HepG2 (cell line): Measurements from ENCODE around the gene CDK6. TPM values are rescaled to one million over a fixed set of nuclear protein-coding genes. Genes with fewer than 3 reads are reported as not detected.

ENCODE experiments used
- CAMTA2 ChIP-seq: sonication (generic); formaldehyde crosslinking; IDR thresholded peaks from 2 replicates; pipeline ENCODE4 v1.4.0; 2020; ENCODE audit warnings: mild to moderate bottlenecking, missing genetic modification reagents, borderline replicate concordance
- KDM6A ChIP-seq: IDR thresholded peaks from 2 replicates; pipeline ENCODE4 v1.6.1; 2016; ENCODE audit warnings: low read depth
- MED1 ChIP-seq: sonication (generic); formaldehyde crosslinking; IDR thresholded peaks from 2 replicates; pipeline ENCODE4 v1.4.0; 2020; ENCODE audit warnings: missing genetic modification reagents
- NFAT5 ChIP-seq: sonication (generic); formaldehyde crosslinking; IDR thresholded peaks from 2 replicates; pipeline ENCODE4 v1.4.0; 2020; ENCODE audit warnings: missing genetic modification reagents
- NR0B2 ChIP-seq: sonication (generic); formaldehyde crosslinking; IDR thresholded peaks from 2 replicates; pipeline ENCODE4 v1.4.0; 2020; ENCODE audit warnings: mild to moderate bottlenecking, missing genetic modification reagents
- SP140L ChIP-seq: sonication (generic); formaldehyde crosslinking; IDR thresholded peaks from 2 replicates; pipeline ENCODE4 v1.4.0; 2020; ENCODE audit warnings: missing genetic modification reagents, borderline replicate concordance
- ZNF20 ChIP-seq: sonication (generic); formaldehyde crosslinking; IDR thresholded peaks from 2 replicates; pipeline ENCODE4 v1.4.0; 2020; ENCODE audit warnings: mild to moderate bottlenecking, moderate library complexity, missing genetic modification reagents
- ZNF576 ChIP-seq: sonication (generic); formaldehyde crosslinking; IDR thresholded peaks from 2 replicates; pipeline ENCODE4 v1.4.0; 2020; ENCODE audit warnings: mild to moderate bottlenecking, missing genetic modification reagents
- ZNF589 ChIP-seq: sonication (generic); formaldehyde crosslinking; conservative IDR thresholded peaks from 2 replicates; pipeline ENCODE4 v1.8.0; 2022; ENCODE audit warnings: mild to moderate bottlenecking, moderate library complexity, missing genetic modification reagents
- ZNF7 ChIP-seq: IDR thresholded peaks from 2 replicates; pipeline ENCODE4 v1.6.1; 2016; ENCODE audit warnings: missing biosample characterization, missing genetic modification reagents
- ZNF766 ChIP-seq: sonication (generic); formaldehyde crosslinking; IDR thresholded peaks from 2 replicates; pipeline ENCODE4 v1.5.0; 2020; ENCODE audit warnings: missing genetic modification reagents, borderline replicate concordance
- polyA plus RNA-seq, 8 experiments: library from polyadenylated mRNA; depleted of rRNA in 3 of 8; stranded (reverse) in 7 of 8; unstranded in 1 of 8; fragments of >200 nt; fragmentation: Illumina TruSeq in 4 of 8; extraction: Trizol in 4 of 8; gene quantifications; 2 replicates each; pipeline versions ENCODE4 v1.2.1 to v1.2.3, GENCODE V29; 2011 to 2016; ENCODE audit warnings: low read depth in 4 of 8, missing spikeins in 1 of 8, mixed read lengths in 1 of 8; ENCODE audit not compliant: insufficient read depth in 1 of 8
- total RNA-seq, 5 experiments: library from RNA; depleted of rRNA; stranded (reverse); fragments of >200 nt; fragmentation: Illumina TruSeq; extraction: Trizol; gene quantifications; 2 replicates each; pipeline ENCODE4 v1.2.3, GENCODE V29; 2016; ENCODE audit warnings: low read depth in 1 of 5
- TF ChIP-seq, protein P1 (sequence below): sonication (generic); formaldehyde crosslinking; IDR thresholded peaks from 2 replicates; pipeline ENCODE4 v1.5.0; 2020; ENCODE audit warnings: mild to moderate bottlenecking, low read depth, missing genetic modification reagents, borderline replicate concordance
- TF ChIP-seq, protein P2 (sequence below), 2 experiments: sonication (generic) in 1 of 2; formaldehyde crosslinking in 1 of 2; IDR thresholded peaks; 2 replicates each; pipeline versions ENCODE4 v1.6.1 to v1.9.0; 2014 to 2022; ENCODE audit warnings: antibody characterized with exemption in 1 of 2, borderline replicate concordance in 1 of 2, inconsistent platforms in 1 of 2, low read depth in 1 of 2, missing genetic modification reagents in 1 of 2

Gene CDK6
- total and polyA plus RNA-seq, 2 of the 13 experiments (the other 11 are each of a cell fraction or from before 2014, with no cell fraction given): 34.6 to 90.8 TPM

GRCh38 chr7:92695308-92696261 lies 140.8 kb downstream of the CDK6 start (continued):
- TF ChIP-seq ZNF576 (CRISPR knock-in tag) (no peak), NR0B2 (CRISPR knock-in tag) (no peak), KDM6A (CRISPR knock-in tag) (peak; percentile 96), MED1 (CRISPR knock-in tag) (peak; percentile 97), CAMTA2 (CRISPR knock-in tag) (no peak), ZNF766 (CRISPR knock-in tag) (no peak), NFAT5 (no peak), SP140L (CRISPR knock-in tag) (peak; percentile 77; the same call in 1 of the 2 replicates), ZNF7 (CRISPR knock-in tag) (no peak), ZNF589 (no peak; the same call in 1 of the 2 replicates), ZNF20 (CRISPR knock-in tag) (no peak)
- TF ChIP-seq, protein P1, sequence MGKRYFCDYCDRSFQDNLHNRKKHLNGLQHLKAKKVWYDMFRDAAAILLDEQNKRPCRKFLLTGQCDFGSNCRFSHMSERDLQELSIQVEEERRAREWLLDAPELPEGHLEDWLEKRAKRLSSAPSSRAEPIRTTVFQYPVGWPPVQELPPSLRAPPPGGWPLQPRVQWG (CRISPR knock-in tag): no peak
- TF ChIP-seq, protein P2, sequence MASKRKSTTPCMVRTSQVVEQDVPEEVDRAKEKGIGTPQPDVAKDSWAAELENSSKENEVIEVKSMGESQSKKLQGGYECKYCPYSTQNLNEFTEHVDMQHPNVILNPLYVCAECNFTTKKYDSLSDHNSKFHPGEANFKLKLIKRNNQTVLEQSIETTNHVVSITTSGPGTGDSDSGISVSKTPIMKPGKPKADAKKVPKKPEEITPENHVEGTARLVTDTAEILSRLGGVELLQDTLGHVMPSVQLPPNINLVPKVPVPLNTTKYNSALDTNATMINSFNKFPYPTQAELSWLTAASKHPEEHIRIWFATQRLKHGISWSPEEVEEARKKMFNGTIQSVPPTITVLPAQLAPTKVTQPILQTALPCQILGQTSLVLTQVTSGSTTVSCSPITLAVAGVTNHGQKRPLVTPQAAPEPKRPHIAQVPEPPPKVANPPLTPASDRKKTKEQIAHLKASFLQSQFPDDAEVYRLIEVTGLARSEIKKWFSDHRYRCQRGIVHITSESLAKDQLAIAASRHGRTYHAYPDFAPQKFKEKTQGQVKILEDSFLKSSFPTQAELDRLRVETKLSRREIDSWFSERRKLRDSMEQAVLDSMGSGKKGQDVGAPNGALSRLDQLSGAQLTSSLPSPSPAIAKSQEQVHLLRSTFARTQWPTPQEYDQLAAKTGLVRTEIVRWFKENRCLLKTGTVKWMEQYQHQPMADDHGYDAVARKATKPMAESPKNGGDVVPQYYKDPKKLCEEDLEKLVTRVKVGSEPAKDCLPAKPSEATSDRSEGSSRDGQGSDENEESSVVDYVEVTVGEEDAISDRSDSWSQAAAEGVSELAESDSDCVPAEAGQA (IDR thresholded peaks at IDR 0.05; ENCODE audit: low read depth): peak; percentile 21; the same call in 1 of the 2 replicates
- TF ChIP-seq, protein P2 (CRISPR knock-in tag; IDR thresholded peaks at IDR 0.05; ENCODE audit: borderline replicate concordance): no peak
